ENCODE results near the gene KANSL1.

The KANSL1 gene

DNA sequence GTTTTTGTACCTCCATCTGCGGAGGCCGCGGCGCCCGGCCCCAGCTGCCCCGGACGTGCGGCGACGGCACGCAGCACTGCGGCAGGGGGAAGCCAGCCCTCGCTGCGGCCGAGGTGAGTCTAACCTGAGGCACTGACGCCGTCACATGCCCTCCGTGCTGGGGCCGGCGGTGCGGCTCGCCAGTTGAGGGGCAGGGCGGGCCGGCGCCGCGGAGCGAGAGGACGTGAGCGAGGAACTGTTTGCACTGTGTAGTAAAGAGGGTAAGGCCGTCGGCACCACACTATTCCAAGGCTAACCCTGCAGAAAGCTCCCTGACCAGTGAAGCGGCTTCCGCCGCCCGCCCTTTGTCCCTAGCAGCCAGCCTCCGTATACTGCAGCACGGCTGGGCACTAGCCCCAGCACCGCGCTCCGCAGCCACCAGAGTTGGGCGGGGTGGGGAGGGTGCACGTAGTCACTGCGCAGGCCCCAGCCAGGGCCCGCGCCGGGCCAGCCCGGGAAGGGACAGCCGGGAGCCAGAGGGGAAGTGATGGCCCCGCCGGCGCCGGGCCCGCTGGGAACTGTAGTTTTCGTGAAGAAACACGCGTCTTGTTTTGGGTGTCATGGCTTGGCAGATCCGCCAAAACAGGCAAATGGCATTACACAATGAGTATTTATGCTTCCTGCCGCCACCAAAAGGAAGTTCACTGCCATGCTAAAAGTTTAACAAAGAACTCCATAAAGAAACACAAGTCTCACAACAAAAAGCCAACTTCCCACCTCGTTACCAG lies 580 bp upstream of the KANSL1 start:
- in situ Hi-C loops (cut with MboI; ENCODE audit: low sequenced_read_pairs) = no loop called here

DNA sequence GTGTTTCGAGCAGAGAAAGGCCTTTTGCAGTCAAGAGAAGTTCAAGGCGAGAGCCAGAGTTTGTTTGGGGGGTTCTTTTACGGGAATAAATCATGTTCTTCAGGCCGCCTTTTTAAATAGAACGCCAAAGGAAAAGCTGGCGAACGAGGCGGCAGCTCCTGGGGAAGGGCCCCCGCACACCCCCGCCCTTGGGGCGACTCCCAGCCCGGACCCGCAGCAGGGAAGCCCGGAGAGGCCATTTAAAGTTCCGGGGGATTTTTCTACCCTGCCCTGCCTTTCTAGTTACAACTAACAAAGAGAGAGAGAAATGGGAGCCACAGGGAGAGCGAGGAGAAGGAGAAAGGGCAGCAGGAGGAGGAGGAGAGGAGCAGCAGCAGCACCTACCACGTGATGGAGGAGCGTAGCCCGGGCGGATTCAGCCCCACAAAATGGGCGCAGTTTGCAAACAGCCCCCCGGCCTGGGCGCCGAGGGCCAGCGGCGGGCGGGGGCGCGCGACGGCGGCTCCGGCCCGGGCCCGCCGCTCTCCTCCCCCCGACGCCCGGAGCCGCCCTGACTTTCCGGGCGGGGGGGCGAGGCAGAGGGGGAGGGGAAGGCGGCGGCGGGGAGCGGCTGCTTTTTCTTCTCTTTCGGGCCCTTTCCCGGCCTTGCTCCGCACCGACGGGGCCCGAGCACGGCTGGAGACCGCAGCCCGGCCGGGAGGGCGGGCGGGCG lies 634 bp downstream of the KANSL1 start:
- in situ Hi-C loops (cut with MboI; ENCODE audit: low sequenced_read_pairs) = no loop called here

DNA sequence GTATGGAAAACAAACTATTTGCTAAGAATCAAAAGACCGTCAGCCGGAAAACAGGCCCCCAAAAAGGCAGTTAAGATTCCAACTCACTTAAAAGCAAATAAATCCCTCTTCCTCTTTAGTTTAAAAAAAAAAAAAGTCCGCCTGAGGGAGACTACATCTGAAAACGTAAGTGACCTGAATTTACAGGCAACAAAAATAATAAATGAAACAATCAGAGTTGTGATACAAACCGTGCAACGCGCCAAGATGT lies 1.1 kb downstream of the KANSL1 start:
- in situ Hi-C loops (cut with MboI; ENCODE audit: low sequenced_read_pairs) = no loop called here

DNA sequence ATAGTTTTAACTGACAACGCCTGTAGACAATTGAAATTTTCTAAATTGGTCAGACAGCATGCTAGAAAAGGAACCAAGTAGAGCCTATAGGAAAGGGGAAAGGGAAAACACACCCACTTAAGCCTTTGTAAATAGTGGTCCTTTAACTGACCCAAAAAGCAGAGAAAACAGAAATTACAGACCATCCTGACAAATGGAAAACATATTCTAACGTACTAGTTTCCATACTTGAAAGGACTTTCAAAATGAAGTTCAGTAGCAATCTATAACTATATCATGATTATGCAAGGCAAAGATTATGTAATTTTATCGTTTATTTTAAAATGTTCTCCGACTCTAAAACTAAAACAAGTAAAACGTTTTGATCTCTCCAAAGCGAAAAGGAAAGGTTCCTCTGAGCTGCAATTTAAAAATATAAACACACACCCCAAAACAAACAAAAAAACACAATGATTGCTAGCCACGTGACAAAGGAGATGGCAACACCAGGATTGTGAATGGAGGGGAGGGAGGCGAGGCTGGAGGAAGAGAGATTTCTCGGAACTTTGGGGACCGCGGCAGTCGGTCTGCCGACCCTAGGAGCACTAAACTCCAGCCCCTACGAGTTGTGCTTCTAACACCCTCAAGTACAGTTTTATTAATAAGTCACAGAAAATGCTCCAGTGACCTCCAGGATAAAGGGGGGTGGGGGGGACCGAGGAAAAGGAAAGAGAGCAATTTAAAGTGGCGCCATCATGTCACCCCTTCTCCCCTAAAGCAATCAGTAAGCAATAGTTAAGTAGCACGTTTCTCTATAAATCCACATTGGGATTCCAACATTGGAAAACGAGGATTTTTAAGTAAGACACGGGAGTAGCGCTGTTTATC lies 1.7 kb downstream of the KANSL1 start:
- in situ Hi-C loops (cut with MboI; ENCODE audit: low sequenced_read_pairs) = no loop called here

DNA sequence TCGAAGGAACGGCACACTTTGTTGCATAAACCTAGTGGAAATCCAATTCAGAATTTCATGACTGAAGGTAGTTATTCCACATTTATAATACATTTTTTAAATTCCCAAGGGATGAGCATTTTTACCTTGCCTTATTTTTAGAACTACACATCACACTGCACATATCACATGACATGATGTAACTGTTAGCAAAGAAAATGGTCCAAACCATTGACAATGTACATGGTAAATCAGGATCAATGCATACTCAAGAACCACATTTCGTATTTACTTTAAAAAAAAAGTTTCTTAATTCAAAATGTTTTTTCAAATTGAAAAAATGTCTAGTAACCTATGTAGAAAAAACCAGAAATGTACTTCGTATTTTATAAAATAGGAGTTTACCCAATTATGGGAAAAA lies 2.5 kb downstream of the KANSL1 start:
- in situ Hi-C loops (cut with MboI; ENCODE audit: low sequenced_read_pairs) = no loop called here

DNA sequence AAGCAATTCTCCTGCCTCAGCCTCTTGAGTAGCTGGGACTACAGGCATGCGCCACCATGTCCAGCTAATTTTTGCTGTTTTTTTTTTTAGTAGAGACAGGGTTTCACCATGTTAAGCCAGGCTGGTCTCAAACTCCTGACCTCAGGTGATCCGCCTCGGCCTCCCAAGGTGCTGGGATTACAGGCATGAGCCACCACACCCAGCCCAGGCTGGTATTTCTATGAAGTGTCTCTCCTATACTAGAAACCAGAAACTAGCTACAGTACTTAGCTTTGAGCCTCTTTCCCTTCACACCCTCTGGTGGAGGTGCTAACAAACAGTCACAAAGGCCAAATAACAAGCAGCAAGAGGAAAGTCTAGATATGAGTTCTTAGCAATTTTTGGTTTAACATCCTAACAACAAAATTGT lies 6.4 kb downstream of the KANSL1 start:
- in situ Hi-C loops (cut with MboI; ENCODE audit: low sequenced_read_pairs) = loop anchor here (10.0 kb wide), 1 partner anchor 132 kb away; no protein-coding TSS in a partner anchor

DNA sequence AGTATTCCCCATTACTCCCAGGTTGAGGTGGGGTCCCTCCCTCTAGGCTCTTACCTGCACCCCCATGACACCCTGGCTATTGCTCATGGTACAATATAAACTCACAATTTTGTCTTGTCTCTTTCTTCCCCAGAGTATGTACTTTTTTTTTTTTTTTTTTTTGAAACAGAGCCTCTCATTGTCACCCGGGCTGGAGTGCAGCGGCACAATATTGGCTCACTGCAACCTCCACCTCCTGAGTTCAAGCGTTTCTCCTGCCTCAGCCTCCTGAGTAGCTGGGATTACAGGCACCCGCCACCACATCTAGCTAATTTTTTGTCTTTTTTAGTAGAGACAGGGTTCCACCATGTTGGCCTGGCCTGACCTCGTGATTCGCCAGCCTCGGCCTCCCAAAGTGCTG lies 8.5 kb downstream of the KANSL1 start:
- in situ Hi-C loops (cut with MboI; ENCODE audit: low sequenced_read_pairs) = loop anchor here (10.0 kb wide), 1 partner anchor 130 kb away; no protein-coding TSS in a partner anchor

DNA sequence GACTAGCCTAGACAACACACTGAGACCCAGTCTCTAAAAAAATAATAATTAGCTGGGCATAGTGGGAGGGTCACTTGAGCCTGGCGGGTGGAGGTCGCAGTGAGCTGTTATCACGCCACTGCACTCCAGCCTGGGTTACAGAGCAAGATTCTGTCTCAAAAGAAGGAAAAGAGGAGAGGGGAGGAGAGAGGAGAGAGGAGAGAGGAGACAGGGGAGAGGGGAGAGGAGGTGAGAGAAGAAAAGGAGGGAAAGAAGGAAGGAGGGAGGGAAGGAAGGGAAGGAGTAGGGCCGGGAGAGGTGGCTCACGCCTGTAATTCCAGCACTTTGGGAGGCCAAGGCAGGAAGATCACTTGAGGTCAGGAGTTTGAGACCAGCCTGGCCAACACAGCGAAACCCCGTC lies 9.8 kb downstream of the KANSL1 start:
- in situ Hi-C loops (cut with MboI; ENCODE audit: low sequenced_read_pairs) = loop anchor here (10.0 kb wide), 1 partner anchor 129 kb away; no protein-coding TSS in a partner anchor

DNA sequence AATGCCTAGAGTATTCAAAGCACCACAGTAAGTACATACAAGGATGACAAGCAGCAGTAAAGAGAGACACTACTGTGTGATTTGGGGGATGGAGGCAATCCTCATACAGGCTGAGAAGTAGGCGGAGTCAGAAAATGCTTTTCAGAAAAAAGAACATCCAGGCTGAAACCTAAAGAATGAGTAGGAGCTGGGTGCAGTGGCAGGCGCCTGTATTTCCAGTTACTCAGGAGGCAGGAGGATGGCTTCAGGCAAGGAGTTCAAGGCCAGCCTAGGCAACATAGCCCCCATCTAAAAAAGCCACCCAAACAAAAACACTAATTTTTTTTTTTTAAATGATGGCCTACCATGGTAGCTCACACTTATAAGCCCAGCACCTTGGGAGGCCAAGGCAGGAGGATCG lies 10.3 kb downstream of the KANSL1 start:
- in situ Hi-C loops (cut with MboI; ENCODE audit: low sequenced_read_pairs) = loop anchor here (10.0 kb wide), 1 partner anchor 128 kb away; no protein-coding TSS in a partner anchor

DNA sequence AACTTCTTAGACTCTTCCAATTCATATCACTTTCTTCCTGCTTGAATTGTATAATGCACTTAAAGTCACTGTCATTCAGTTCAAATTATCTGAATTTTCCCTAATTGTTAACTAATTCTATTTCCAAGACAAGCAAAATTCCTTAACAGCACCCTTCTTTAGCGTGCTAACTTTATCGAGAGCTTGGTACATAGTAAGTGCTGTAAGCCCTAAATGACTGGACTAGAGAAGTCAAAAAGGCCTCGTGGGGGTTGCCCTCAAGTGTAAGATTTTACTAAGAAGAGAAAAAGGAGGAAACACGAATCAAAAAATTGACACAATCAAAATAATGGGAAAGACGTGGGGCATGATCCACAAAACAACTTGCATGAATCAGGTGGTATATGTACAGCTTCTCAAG lies 11.3 kb downstream of the KANSL1 start:
- in situ Hi-C loops (cut with MboI; ENCODE audit: low sequenced_read_pairs) = loop anchor here (10.0 kb wide), 1 partner anchor 127 kb away; no protein-coding TSS in a partner anchor

DNA sequence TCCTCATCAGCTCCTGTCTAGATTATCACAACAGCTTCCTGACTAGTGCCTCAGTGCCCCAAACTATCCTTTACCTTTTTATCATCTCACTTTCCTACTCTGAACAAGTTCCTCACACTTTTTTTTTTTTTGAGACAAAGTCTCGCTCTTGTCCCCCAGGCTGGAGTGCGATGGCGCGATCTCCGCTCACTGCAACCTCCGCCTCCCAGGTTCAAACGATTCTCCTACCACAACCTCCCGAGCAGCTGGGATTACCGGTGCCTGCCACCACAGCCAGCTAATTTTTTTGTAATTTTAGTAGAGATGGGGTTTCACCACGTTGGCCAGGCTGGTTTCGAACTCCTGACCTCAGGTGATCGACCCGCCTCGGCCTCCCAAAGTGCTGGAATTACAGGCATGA lies 11.9 kb downstream of the KANSL1 start:
- in situ Hi-C loops (cut with MboI; ENCODE audit: low sequenced_read_pairs) = loop anchor here (10.0 kb wide), 1 partner anchor 127 kb away; no protein-coding TSS in a partner anchor

DNA sequence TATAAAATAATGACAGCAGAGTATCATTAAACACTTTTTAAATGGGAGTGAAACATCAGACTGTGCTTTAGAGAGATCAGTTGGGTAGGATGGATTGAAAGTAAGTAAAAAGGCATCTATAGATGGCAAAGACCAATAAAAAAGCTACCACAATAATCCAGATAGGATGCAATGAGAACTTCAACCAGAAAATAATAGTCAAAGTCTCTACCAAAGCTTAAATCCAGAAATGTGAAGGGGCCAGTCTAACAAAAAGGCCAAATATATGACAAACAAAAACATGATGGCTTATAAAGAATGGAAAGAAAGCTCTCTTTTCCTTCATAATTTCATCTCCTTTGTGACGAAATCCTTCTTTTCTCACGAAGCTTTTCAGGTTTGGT lies 12.3 kb downstream of the KANSL1 start:
- in situ Hi-C loops (cut with MboI; ENCODE audit: low sequenced_read_pairs) = loop anchor here (10.0 kb wide), 1 partner anchor 126 kb away; no protein-coding TSS in a partner anchor

DNA sequence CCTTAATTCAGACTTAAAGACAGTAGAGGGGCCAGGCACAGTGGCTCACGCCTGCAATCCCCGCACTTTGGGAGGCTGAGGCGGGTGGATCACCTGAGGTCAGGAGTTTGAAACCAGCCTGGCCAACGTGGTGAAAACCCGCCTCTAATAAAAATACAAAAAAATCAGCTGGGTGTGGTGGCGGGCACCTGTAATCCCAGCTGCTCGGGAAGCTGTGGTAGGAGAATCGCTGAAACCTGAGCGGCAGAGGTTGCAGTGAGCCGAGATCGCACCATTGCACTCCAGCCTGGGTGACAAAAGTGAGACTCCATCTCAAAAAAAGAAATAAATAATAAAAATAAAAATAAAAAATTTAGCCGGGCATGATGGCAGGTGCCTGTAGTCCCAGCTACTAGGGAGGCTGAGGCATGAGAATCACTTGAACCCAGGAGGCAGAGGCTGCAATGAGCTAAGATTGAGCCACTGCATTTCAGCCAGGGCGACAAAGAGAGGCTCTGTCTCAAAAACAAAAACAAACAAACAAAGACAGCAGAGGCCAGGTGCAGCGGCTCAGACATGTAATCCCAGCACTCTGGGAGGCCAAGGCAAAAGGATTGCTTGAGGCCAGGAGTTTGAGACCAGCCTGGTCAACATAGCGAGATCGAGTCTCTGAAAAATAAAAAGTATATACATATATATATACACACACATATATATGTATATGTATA lies 12.9 kb downstream of the KANSL1 start:
- in situ Hi-C loops (cut with MboI; ENCODE audit: low sequenced_read_pairs) = loop anchor here (10.0 kb wide), 1 partner anchor 126 kb away; no protein-coding TSS in a partner anchor

DNA sequence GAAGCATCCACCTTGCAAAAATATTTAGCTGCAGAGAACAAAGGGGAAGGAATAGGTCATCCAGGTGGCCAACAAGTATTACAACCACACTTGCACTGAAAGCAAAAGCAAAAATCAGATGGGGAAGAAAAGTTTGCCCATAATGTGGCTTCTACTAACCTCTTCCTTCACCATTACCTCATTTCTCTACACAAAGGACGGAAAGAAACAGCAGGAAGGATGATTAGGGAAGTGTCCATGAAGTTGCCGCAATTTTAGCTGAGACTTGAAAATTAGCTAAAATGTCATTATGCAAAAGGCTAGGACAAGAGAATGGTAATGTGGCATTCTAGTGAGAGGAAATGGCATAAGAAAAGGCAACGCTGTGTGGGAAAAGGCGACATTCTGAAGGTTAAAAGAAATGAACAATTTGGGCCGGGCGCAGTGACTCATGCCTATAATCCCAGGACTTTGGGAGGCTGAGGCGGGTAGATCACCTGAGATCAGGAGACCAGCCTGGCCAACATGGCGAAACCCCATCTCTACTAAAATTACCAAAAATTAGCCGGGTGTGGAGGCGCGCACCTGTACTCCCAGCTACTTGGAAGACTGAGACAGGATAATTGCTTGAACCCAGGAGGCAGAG lies 13.7 kb downstream of the KANSL1 start:
- in situ Hi-C loops (cut with MboI; ENCODE audit: low sequenced_read_pairs) = loop anchor here (10.0 kb wide), 1 partner anchor 75 kb away; no protein-coding TSS in a partner anchor

DNA sequence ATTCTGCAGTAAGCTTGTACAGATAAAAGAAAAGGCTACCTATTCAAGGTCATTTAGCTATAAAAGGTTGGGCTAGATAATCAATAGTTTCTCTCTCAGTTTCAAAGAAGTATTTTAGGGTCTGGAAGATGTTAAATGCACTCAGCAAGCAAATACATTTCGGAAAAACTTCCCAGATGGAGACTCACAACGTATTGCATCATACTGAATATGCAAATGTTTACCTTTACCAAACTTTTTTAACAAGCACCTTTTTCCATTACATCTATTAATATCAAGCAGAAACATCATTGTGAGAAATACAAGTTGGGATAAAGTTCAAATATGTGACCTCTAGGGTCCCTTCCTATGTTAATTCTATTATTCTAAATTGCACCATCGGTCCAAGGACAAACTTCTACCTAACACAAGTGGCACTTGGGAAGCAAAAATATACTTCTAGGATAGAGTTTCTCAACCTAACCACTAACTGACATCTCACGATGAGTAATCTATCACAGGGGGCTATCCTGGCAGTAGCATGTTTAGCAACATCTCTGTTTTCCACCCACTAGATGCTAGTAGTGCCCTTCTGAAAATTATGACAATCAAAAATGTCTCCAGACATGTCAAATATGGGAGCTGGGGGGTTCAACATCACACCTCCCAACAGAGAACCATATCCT lies 14.5 kb downstream of the KANSL1 start:
- in situ Hi-C loops (cut with MboI; ENCODE audit: low sequenced_read_pairs) = loop anchor here (10.0 kb wide), 1 partner anchor 74 kb away; no protein-coding TSS in a partner anchor

DNA sequence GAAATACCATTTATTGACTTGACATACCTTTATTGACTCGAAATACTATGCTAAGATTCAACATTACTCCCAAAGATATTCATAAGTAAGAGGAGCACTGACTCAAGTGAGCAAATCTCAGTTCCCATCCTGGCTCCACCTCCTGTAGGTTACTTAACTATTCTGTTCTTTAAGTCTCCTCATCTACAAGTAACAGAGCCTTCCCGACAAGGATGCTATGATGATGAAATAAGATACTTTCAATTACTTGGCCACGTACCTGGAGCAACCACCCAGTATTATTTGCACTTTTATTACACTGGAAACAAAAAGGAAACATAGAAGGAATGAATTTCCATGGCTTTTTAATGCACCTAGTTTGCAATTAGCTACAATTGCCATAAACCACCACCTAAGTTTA lies 16.3 kb downstream of the KANSL1 start:
- in situ Hi-C loops (cut with MboI; ENCODE audit: low sequenced_read_pairs) = loop anchor here (10.0 kb wide), 1 partner anchor 72 kb away; no protein-coding TSS in a partner anchor

DNA sequence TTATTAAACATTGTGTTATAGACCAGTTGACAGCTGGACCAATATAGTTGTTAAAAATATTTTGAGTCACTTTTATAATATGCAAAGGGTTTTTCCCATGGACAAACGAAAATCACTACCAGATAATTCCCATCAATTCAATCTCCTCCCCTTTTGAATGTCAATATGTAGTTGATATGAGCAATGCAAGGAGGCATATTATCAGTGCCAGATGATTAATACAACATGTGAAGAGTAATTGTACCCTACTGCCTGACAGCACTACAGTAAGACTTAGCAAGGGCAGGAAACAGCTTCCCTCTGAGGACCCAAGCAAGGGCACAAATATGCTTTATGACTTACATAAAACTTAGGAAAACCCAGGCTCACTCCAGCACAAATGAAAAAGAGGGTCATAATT lies 17.3 kb downstream of the KANSL1 start:
- in situ Hi-C loops (cut with MboI; ENCODE audit: low sequenced_read_pairs) = loop anchor here (10.0 kb wide), 1 partner anchor 71 kb away; no protein-coding TSS in a partner anchor

DNA sequence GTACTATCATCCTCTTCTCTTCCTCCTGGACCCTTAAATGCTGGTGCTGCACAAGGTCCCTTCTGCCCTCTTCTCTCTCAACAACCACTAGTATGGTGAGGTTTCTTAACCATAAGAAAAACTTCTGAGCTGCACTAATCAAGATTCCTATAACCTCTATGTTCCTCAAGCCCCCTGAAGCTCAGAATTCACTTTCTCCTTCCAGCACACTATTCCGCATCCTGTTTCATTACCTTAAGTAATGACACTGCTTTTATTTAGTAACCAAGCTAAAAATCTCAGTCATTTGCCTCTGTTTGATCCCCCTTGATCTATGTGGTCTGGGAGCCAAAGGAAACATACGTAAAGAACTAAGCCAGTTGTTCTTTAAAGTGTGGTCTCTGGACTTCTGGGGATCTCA lies 20.1 kb downstream of the KANSL1 start:
- in situ Hi-C loops (cut with MboI; ENCODE audit: low sequenced_read_pairs) = loop anchor here (10.0 kb wide), 1 partner anchor 68 kb away; no protein-coding TSS in a partner anchor

DNA sequence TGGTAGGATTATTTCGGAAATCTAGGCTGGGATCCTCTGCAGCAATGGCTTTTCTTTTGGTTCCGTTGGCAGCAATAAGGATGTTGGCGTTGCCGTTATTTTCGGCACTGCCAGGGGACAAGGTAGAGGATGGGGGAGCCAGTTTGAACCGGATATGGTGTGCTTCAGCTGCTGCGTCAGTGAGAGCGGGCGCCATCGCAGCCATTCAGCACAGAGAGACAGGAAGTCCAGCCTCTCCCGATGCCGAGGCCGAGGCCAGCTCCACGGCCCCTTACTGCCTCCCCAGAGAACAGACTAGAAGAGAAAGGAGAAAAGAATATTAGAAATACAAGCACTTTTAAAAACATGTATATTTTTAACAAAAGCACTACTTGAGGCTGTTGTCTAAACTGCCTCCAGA lies 21.3 kb downstream of the KANSL1 start:
- in situ Hi-C loops (cut with MboI; ENCODE audit: low sequenced_read_pairs) = loop anchor here (10.0 kb wide), 1 partner anchor 67 kb away; no protein-coding TSS in a partner anchor

Measured in HL-60/S4 (cell line).